Lower leg skin (tissue), 4 donors: Measurements from ENCODE around the gene GBF1. TPM values are rescaled to one million over a fixed set of nuclear protein-coding genes. Genes with fewer than 3 reads are reported as not detected.

Source experiments
- DNase-seq, 2 donors: peaks; one replicate each; pipeline ENCODE4 v3.0.0-alpha.2; 2019; ENCODE audit warnings: low spot score in 2 of 2
- H3K4me3 ChIP-seq: fragments of 200-600 bp; sonication (generic); 2 replicates; pipeline ENCODE4 v1.5.1; 2017; ENCODE audit warnings: mild to moderate bottlenecking, low read depth; ENCODE audit not compliant: poor library complexity, severe bottlenecking
- CTCF ChIP-seq, 3 donors: fragments of 450-650 bp; IDR thresholded peaks; one replicate each; pipeline ENCODE4 v1.5.1; 2016; ENCODE audit warnings: antibody characterized with exemption in 3 of 3, mild to moderate bottlenecking in 3 of 3, moderate library complexity in 2 of 3
- POLR2A ChIP-seq, 2 donors: fragments of 450-650 bp; IDR thresholded peaks; one replicate each; pipeline ENCODE4 v1.6.1; 2016 to 2017; ENCODE audit warnings: antibody characterized with exemption in 2 of 2, mild to moderate bottlenecking in 1 of 2, moderate library complexity in 1 of 2
- WGBS, 2 donors: methylation state at CpG; one replicate each; pipeline ENCODE4 v1.1.5; 2018; 5-methylcytosine and 5-hydroxymethylcytosine counted together
- intact Hi-C: fragments of 100-400 bp; cut with DNase I; formaldehyde crosslinking; loops from one replicate; pipeline ENCODE4 v1.15.0; 2023; ENCODE audit warnings: low total_unique reads
- total RNA-seq, 4 donors: library from RNA; depleted of rRNA; stranded (reverse); fragments of >200 nt; gene quantifications; one replicate each; pipeline ENCODE4 v1.1.0, GENCODE V29; 2016

GBF1 gene
- total RNA-seq, 4 donors from 2014 or later = 30.1 to 42.6 (median 39.1) TPM

GRCh38 chr10:102422545-102423129 is 177.3 kb downstream of the GBF1 start:
- peak in 1 of 3 donors; percentile 45 for TF ChIP-seq CTCF (IDR thresholded peaks at IDR 0.05)
- TF ChIP-seq POLR2A (IDR thresholded peaks at IDR 0.05) = no peak
- H3K4me3 ChIP-seq = peak overlapping the region; percentile 13
- 1 to 2% methylated on average over 27 to 28 of the region's 28 CpGs for WGBS, 2 donors
- peak; percentile 63 to 95 for DNase-seq
- intact Hi-C loops = loop anchor here (10.0 kb wide), 1 partner anchor 52 kb away; no protein-coding TSS in a partner anchor

GRCh38 chr10:102423372-102423968 is 178.1 kb downstream of the GBF1 start:
- no peak for DNase-seq
- no peak for TF ChIP-seq POLR2A (IDR thresholded peaks at IDR 0.05)
- no peak for TF ChIP-seq CTCF (IDR thresholded peaks at IDR 0.05)
- intact Hi-C loops = loop anchor here (10.0 kb wide), 1 partner anchor 51 kb away; no protein-coding TSS in a partner anchor
- no peak overlapping the region for H3K4me3 ChIP-seq
- WGBS, 2 donors = 87 to 88% methylated on average over 13 of the region's 13 CpGs

DNA sequence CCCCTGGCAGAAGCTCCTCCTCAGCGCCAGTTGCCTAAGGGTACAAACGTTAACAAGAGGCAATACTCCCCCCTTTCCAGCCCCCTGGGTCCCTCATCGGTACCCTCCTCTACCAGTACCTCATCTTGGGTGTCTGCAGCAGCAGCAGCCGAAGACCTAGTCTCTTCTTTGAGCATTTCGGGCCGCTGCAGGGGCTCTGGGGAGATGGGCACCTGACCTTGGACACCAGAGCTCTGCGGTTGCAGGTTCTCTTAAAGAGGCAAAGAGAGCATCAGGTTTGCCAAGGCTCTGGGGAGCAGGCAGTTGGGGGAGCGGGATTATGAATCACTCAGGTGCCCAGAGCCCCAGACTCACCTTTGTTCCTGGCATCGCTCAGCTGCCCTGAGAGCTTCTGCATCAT is 178.8 kb downstream of the GBF1 start:
- no peak overlapping the region for H3K4me3 ChIP-seq
- WGBS, 2 donors = 73 to 85% methylated on average over 9 of the region's 9 CpGs

GRCh38 chr10:102424916-102425315 is 179.6 kb downstream of the GBF1 start:
- no peak for DNase-seq
- H3K4me3 ChIP-seq = no peak overlapping the region
- intact Hi-C loops = loop anchor here (10.0 kb wide), 1 partner anchor 50 kb away; no protein-coding TSS in a partner anchor
- WGBS, 2 donors = 86 to 89% methylated on average over 6 of the region's 6 CpGs
- TF ChIP-seq CTCF (IDR thresholded peaks at IDR 0.05) (no peak), POLR2A (IDR thresholded peaks at IDR 0.05) (no peak)

More for the DNA sequence above, 178.8 kb downstream of the GBF1 start:
- DNase-seq = no peak
- intact Hi-C loops = loop anchor here (10.0 kb wide), 1 partner anchor 51 kb away; no protein-coding TSS in a partner anchor
- TF ChIP-seq POLR2A (IDR thresholded peaks at IDR 0.05) = no peak

DNA sequence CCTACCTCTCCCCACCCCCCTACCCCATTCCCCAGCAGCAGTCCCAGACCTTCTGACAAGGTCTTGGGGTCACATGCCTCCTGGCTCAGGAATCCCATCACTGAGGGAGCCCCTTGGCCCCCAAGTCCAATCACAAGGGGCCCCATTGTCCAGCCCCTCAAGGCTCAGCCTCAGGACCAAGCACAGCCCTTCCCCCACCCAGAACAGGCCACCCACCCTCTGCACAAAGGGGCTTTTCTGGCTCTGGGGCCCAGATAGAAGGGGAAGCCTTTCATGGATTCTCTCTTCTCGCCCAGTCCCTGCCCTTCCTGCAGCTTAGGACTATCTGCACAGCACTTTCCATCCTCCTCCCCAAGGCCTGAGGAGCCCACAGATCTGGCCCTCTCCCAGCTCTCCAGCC is 180.1 kb downstream of the GBF1 start:
- 86 to 88% methylated on average over 1 of the region's 1 CpG for WGBS, 2 donors
- intact Hi-C loops = loop anchor here (10.0 kb wide), 1 partner anchor 49 kb away; no protein-coding TSS in a partner anchor
- TF ChIP-seq POLR2A (IDR thresholded peaks at IDR 0.05) = no peak
- TF ChIP-seq CTCF (IDR thresholded peaks at IDR 0.05) = no peak
- H3K4me3 ChIP-seq = no peak overlapping the region
- DNase-seq = no peak

- DNase-seq = no peak
- 77 to 80% methylated on average over 7 of the region's 7 CpGs for WGBS, 2 donors
- no peak overlapping the region for H3K4me3 ChIP-seq
- TF ChIP-seq CTCF (IDR thresholded peaks at IDR 0.05) = no peak
- TF ChIP-seq POLR2A (IDR thresholded peaks at IDR 0.05) = no peak
- intact Hi-C loops = loop anchor here (10.0 kb wide), 1 partner anchor 48 kb away; no protein-coding TSS in a partner anchor
These were observed 181.5 kb downstream of the GBF1 start for GRCh38 chr10:102426803-102427287.
